GM23248 (cell line): ENCODE data around the gene MAF. TPM values are rescaled to one million over a fixed set of nuclear protein-coding genes. Genes with fewer than 3 reads are reported as not detected.

Experiments used
- DNase-seq: peaks from one replicate; pipeline ENCODE4 v3.0.0-alpha.2; 2015
- H2AFZ ChIP-seq: fragments of 200-600 bp; sonication (generic); 2 replicates; pipeline ENCODE4 v1.6.1; 2016; ENCODE audit warnings: antibody characterized with exemption
- H3F3A ChIP-seq: fragments of 200-600 bp; sonication (generic); 2 replicates; pipeline ENCODE4 v1.6.1; 2016; ENCODE audit warnings: mild to moderate bottlenecking, antibody characterized with exemption, mixed run types; ENCODE audit not compliant: insufficient read depth
- H3K27ac ChIP-seq: fragments of 200-600 bp; sonication (generic); 2 replicates; pipeline ENCODE4 v1.5.1; 2016; ENCODE audit warnings: mild to moderate bottlenecking
- H3K27me3 ChIP-seq: fragments of 200-600 bp; sonication (generic); replicated peaks from 2 replicates; pipeline ENCODE4 v1.6.1; 2016; ENCODE audit warnings: mild to moderate bottlenecking; ENCODE audit not compliant: insufficient read depth
- H3K36me3 ChIP-seq: fragments of 200-600 bp; sonication (generic); 2 replicates; pipeline ENCODE4 v1.6.1; 2016; ENCODE audit warnings: low read depth, mild to moderate bottlenecking
- H3K4me1 ChIP-seq: fragments of 200-600 bp; sonication (generic); 2 replicates; pipeline ENCODE4 v1.6.1; 2016; ENCODE audit warnings: mild to moderate bottlenecking; ENCODE audit not compliant: insufficient read depth
- H3K4me2 ChIP-seq: fragments of 200-600 bp; sonication (generic); one replicate; pipeline ENCODE4 v1.6.1; 2016; ENCODE audit warnings: mild to moderate bottlenecking; ENCODE audit not compliant: unreplicated experiment
- H3K4me3 ChIP-seq: fragments of 200-600 bp; sonication (generic); 2 replicates; pipeline ENCODE4 v1.5.1; 2016; ENCODE audit warnings: mild to moderate bottlenecking
- H3K79me2 ChIP-seq: fragments of 200-600 bp; sonication (generic); 2 replicates; pipeline ENCODE4 v1.6.1; 2016; ENCODE audit warnings: mild to moderate bottlenecking; ENCODE audit not compliant: insufficient read depth
- H3K9ac ChIP-seq: fragments of 200-600 bp; sonication (generic); 2 replicates; pipeline ENCODE4 v1.6.1; 2016; ENCODE audit warnings: mild to moderate bottlenecking
- H3K9me2 ChIP-seq: fragments of 200-600 bp; sonication (generic); 2 replicates; pipeline ENCODE4 v1.6.1; 2016; ENCODE audit warnings: mixed run types, mild to moderate bottlenecking, moderate library complexity; ENCODE audit not compliant: insufficient read depth
- H3K9me3 ChIP-seq: fragments of 200-600 bp; sonication (generic); one replicate; pipeline ENCODE4 v1.6.1; 2017; ENCODE audit warnings: low read depth
- H4K20me1 ChIP-seq: fragments of 200-600 bp; sonication (generic); 2 replicates; pipeline ENCODE4 v1.6.0; 2016; ENCODE audit not compliant: insufficient read depth
- EZH2 ChIP-seq: fragments of 200-600 bp; sonication (generic); IDR thresholded peaks from 2 replicates; pipeline ENCODE4 v1.6.1; 2018; ENCODE audit warnings: antibody characterized with exemption, mild to moderate bottlenecking; ENCODE audit not compliant: insufficient read depth, poor library complexity, severe bottlenecking
- EZH2phosphoT487 ChIP-seq: fragments of 200-600 bp; sonication (generic); IDR thresholded peaks from 2 replicates; pipeline ENCODE4 v1.6.1; 2018; ENCODE audit warnings: antibody characterized with exemption, moderate library complexity, mild to moderate bottlenecking, low read depth; ENCODE audit not compliant: insufficient read depth
- WGBS, 2 experiments: methylation state at CpG; one replicate each; pipeline ENCODE4 v1.1.6; 2015 to 2017; ENCODE audit warnings: low lambda C conversion rate in 2 of 2, low coverage in 1 of 2; ENCODE audit errors: missing lambda C conversion rate in 2 of 2; 5-methylcytosine and 5-hydroxymethylcytosine counted together
- in situ Hi-C: fragments of 300-500 bp; cut with MboI; formaldehyde crosslinking; loops from 2 replicates; pipeline ENCODE4 v1.15.0; 2020
- polyA plus RNA-seq: library from polyadenylated mRNA; unstranded; fragments of >200 nt; fragmentation: Nextera tagmentation; extraction: Ambion mirVana; gene quantifications from 2 replicates; pipeline ENCODE4 v1.2.1, GENCODE V29; 2016
- total RNA-seq: library from RNA; depleted of rRNA; stranded (reverse); fragments of >200 nt; shearing (Covaris generic); gene quantifications from 2 replicates; pipeline ENCODE4 v1.2.3, GENCODE V29; 2014

Gene MAF
- total and polyA plus RNA-seq, 2 experiments from 2014 or later = 0.22 TPM; not detected in 1

- in situ Hi-C loops = no loop called here
- Histone ChIP-seq H3K79me2 (no peaks in the 10 kb centered on the region), H3K36me3 (no peaks in the 10 kb centered on the region), H3K27me3 (peaks cover 17% of the 10 kb centered on the region), H3K9me3 (no peaks in the 10 kb centered on the region), H3K9me2 (no peaks in the 10 kb centered on the region), H3K4me3 (no peak overlapping the region), H2AFZ (no peak overlapping the region), H3K27ac (no peak overlapping the region), H3F3A (no peaks in the 10 kb centered on the region), H4K20me1 (no peaks in the 10 kb centered on the region), H3K4me2 (no peak overlapping the region), H3K9ac (no peak overlapping the region), H3K4me1 (no peaks in the 10 kb centered on the region)
- no peak for TF ChIP-seq EZH2
- TF ChIP-seq EZH2phosphoT487 = no peak
- 64 to 68% methylated on average over 6 of the region's 6 CpGs for whole genome bisulfite sequencing, 2 experiments
- no peak for DNase-seq
Observed at GRCh38 chr16:79587296-79587695, 13.2 kb downstream of the MAF start.

GRCh38 chr16:79582789-79583188 is 17.7 kb downstream of the MAF start:
- 54 to 56% methylated on average over 6 of the region's 6 CpGs for WGBS, 2 experiments
- no peak overlapping the region for H3K9ac ChIP-seq
- H3K9me3 ChIP-seq = no peaks in the 10 kb centered on the region
- H2AFZ ChIP-seq = no peak overlapping the region
- no peaks in the 10 kb centered on the region for H3K79me2 ChIP-seq
- H3K9me2 ChIP-seq = no peaks in the 10 kb centered on the region
- H3K4me3 ChIP-seq = no peak overlapping the region
- no peaks in the 10 kb centered on the region for H3K4me1 ChIP-seq
- no peaks in the 10 kb centered on the region for H3K36me3 ChIP-seq
- H3K4me2 ChIP-seq = no peak overlapping the region
- no peak for DNase-seq
- in situ Hi-C loops = no loop called here
- no peak for TF ChIP-seq EZH2
- no peak for TF ChIP-seq EZH2phosphoT487
- no peaks in the 10 kb centered on the region for H4K20me1 ChIP-seq
- no peaks in the 10 kb centered on the region for H3F3A ChIP-seq
- H3K27me3 ChIP-seq = no peaks in the 10 kb centered on the region
- no peak overlapping the region for H3K27ac ChIP-seq

- DNase-seq = no peak
- no peaks in the 10 kb centered on the region for H4K20me1 ChIP-seq
Observed at GRCh38 chr16:79580453-79581191, 19.9 kb downstream of the MAF start.

GRCh38 chr16:79576602-79577001 is 23.9 kb downstream of the MAF start:
- in situ Hi-C loops = no loop called here
- no peak overlapping the region for H3K9ac ChIP-seq
- H3K36me3 ChIP-seq = no peaks in the 10 kb centered on the region
- no peaks in the 10 kb centered on the region for H3K79me2 ChIP-seq
- H3K4me2 ChIP-seq = no peak overlapping the region
- 56 to 82% methylated on average over 2 of the region's 2 CpGs for WGBS, 2 experiments
- no peaks in the 10 kb centered on the region for H3K9me2 ChIP-seq
- no peaks in the 10 kb centered on the region for H3K27me3 ChIP-seq
- H3K27ac ChIP-seq = no peak overlapping the region
- H3F3A ChIP-seq = no peaks in the 10 kb centered on the region
- H3K9me3 ChIP-seq = no peaks in the 10 kb centered on the region
- DNase-seq = no peak
- no peak for TF ChIP-seq EZH2
- no peak for TF ChIP-seq EZH2phosphoT487
- H4K20me1 ChIP-seq = no peaks in the 10 kb centered on the region
- no peak overlapping the region for H2AFZ ChIP-seq
- no peak overlapping the region for H3K4me3 ChIP-seq
- no peaks in the 10 kb centered on the region for H3K4me1 ChIP-seq

More at GRCh38 chr16:79580453-79581191, 19.9 kb downstream of the MAF start:
- H3K9me2 ChIP-seq = no peaks in the 10 kb centered on the region
- no peak overlapping the region for H2AFZ ChIP-seq
- 42 to 47% methylated on average over 10 of the region's 10 CpGs for WGBS, 2 experiments
- H3K4me3 ChIP-seq = no peak overlapping the region
- TF ChIP-seq EZH2 (no peak), EZH2phosphoT487 (no peak)
- no peaks in the 10 kb centered on the region for H3K36me3 ChIP-seq
- H3K79me2 ChIP-seq = no peaks in the 10 kb centered on the region
- in situ Hi-C loops = no loop called here
- H3K9ac ChIP-seq = no peak overlapping the region
- H3K27ac ChIP-seq = no peak overlapping the region
- H3K4me2 ChIP-seq = no peak overlapping the region
- H3K4me1 ChIP-seq = no peaks in the 10 kb centered on the region
- H3K27me3 ChIP-seq = no peaks in the 10 kb centered on the region
- H3K9me3 ChIP-seq = no peaks in the 10 kb centered on the region
- no peaks in the 10 kb centered on the region for H3F3A ChIP-seq
